Loucy (cell line): Measurements from ENCODE around the gene SIL1.
"Not testable (repeated sequence)": the region's sequence is repeated elsewhere in the genome, so short reads cannot be mapped to it uniquely, and the experiment has no call there.

Experiments
- H2AFZ ChIP-seq: fragments of 200-600 bp; sonication (generic); 2 replicates; pipeline ENCODE4 v1.6.0; 2016; ENCODE audit warnings: antibody characterized with exemption, mild to moderate bottlenecking, low read length, moderate library complexity
- H3F3A ChIP-seq: fragments of 200-600 bp; 2 replicates; pipeline ENCODE4 v1.6.0; 2016; ENCODE audit warnings: antibody characterized with exemption, low read depth, mild to moderate bottlenecking
- H3K27me3 ChIP-seq: fragments of 200-600 bp; sonication (generic); 2 replicates; pipeline ENCODE4 v1.6.1; 2014; ENCODE audit warnings: low read length, mild to moderate bottlenecking; ENCODE audit not compliant: insufficient read depth, poor library complexity, severe bottlenecking
- H3K36me3 ChIP-seq: fragments of 200-600 bp; sonication (generic); 2 replicates; pipeline ENCODE4 v1.6.1; 2016; ENCODE audit warnings: low read length; ENCODE audit not compliant: insufficient read depth
- H3K4me1 ChIP-seq: fragments of 200-600 bp; sonication (generic); 2 replicates; pipeline ENCODE4 v1.5.1; 2014; ENCODE audit warnings: low read length, mild to moderate bottlenecking; ENCODE audit not compliant: insufficient read depth, poor library complexity, severe bottlenecking
- H3K4me2 ChIP-seq: fragments of 200-600 bp; sonication (generic); 2 replicates; pipeline ENCODE4 v1.6.0; 2014; ENCODE audit warnings: antibody characterized with exemption, low read length, low read depth, mild to moderate bottlenecking; ENCODE audit not compliant: poor library complexity, severe bottlenecking
- H3K4me3 ChIP-seq: fragments of 200-600 bp; sonication (generic); 2 replicates; pipeline ENCODE4 v1.5.1; 2014; ENCODE audit warnings: low read length, mild to moderate bottlenecking, mixed read lengths; ENCODE audit not compliant: poor library complexity, severe bottlenecking
- H3K79me2 ChIP-seq: fragments of 200-600 bp; sonication (generic); 2 replicates; pipeline ENCODE4 v1.6.1; 2014; ENCODE audit warnings: low read length; ENCODE audit not compliant: insufficient read depth
- H3K9ac ChIP-seq: fragments of 200-600 bp; sonication (generic); 2 replicates; pipeline ENCODE4 v1.6.0; 2014; ENCODE audit warnings: mild to moderate bottlenecking, low read depth, low read length, moderate library complexity; ENCODE audit not compliant: poor library complexity, severe bottlenecking
- H3K9me2 ChIP-seq: fragments of 200-600 bp; sonication (generic); replicated peaks from 2 replicates; pipeline ENCODE4 v1.6.1; 2016; ENCODE audit warnings: low read depth, low read length, mixed read lengths
- H3K9me3 ChIP-seq: fragments of 200-600 bp; sonication (generic); 2 replicates; pipeline ENCODE4 v1.6.1; 2014; ENCODE audit warnings: mild to moderate bottlenecking, antibody characterized with exemption, low read length, low read depth; ENCODE audit not compliant: insufficient read depth
- H4K20me1 ChIP-seq: fragments of 200-600 bp; sonication (generic); 2 replicates; pipeline ENCODE4 v1.6.0; 2014; ENCODE audit warnings: antibody characterized with exemption, low read length, mild to moderate bottlenecking; ENCODE audit not compliant: insufficient read depth, poor library complexity, severe bottlenecking
- EZH2phosphoT487 ChIP-seq: fragments of 200-600 bp; IDR thresholded peaks from 2 replicates; pipeline ENCODE4 v1.6.1; 2018; ENCODE audit warnings: antibody characterized with exemption, mild to moderate bottlenecking, moderate library complexity, borderline replicate concordance
- TF ChIP-seq, protein P1 (sequence below): fragments of 200-600 bp; sonication (generic); conservative IDR thresholded peaks from 2 replicates; pipeline ENCODE4 v1.5.1; 2014; ENCODE audit warnings: mild to moderate bottlenecking, antibody characterized with exemption, low read length

Gene SIL1

GRCh38 chr5:139040081-139040480, 158.1 kb downstream of the SIL1 start:
- Histone ChIP-seq H3K9me2 (no peaks in the 10 kb centered on the region), H2AFZ (no peak overlapping the region), H4K20me1 (no peaks in the 10 kb centered on the region), H3K4me2 (no peak overlapping the region), H3K36me3 (no peaks in the 10 kb centered on the region), H3K27me3 (no peaks in the 10 kb centered on the region), H3K9me3 (no peaks in the 10 kb centered on the region), H3F3A (no peaks in the 10 kb centered on the region), H3K4me1 (no peaks in the 10 kb centered on the region), H3K9ac (no peak overlapping the region), H3K4me3 (no peak overlapping the region), H3K79me2 (no peaks in the 10 kb centered on the region)
- no peak for TF ChIP-seq EZH2phosphoT487
- TF ChIP-seq, protein P1, sequence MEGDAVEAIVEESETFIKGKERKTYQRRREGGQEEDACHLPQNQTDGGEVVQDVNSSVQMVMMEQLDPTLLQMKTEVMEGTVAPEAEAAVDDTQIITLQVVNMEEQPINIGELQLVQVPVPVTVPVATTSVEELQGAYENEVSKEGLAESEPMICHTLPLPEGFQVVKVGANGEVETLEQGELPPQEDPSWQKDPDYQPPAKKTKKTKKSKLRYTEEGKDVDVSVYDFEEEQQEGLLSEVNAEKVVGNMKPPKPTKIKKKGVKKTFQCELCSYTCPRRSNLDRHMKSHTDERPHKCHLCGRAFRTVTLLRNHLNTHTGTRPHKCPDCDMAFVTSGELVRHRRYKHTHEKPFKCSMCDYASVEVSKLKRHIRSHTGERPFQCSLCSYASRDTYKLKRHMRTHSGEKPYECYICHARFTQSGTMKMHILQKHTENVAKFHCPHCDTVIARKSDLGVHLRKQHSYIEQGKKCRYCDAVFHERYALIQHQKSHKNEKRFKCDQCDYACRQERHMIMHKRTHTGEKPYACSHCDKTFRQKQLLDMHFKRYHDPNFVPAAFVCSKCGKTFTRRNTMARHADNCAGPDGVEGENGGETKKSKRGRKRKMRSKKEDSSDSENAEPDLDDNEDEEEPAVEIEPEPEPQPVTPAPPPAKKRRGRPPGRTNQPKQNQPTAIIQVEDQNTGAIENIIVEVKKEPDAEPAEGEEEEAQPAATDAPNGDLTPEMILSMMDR = no peak

DNA sequence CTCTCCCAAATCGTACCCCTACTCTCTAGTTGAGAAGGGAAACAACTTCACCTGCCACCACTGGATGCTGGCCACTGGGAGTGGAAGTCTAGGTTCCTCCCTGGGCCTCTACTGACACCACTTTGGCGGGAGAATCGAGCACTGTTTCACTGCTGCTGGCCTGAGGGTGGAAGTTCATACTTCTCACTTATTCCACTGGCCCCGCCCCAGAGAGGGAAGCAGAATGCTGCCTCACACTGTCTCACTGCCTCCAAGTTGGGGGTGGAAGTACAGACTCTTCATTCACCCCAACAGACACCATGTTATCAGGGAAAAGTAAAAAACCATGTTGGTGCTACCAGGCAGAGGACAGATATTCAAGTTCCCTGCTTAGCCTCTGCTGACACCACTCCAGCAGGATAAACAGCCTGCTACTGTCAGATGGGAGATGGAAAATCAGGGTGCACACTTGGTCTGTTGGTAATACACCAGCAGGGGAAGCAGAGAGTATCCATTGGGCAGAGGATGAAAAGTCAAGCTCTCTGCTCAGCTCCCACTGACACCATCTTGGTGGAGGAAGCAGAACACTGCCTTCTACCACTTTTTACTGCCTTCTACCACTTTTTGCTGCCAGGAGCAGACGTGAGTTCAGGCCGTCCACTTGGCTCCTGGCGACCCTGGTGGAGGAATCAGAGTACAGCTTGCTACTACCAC, 159.4 kb downstream of the SIL1 start:
- Histone ChIP-seq H3K9me3 (no peaks in the 10 kb centered on the region), H3K9ac (no peak overlapping the region), H3K9me2 (no peaks in the 10 kb centered on the region), H3K27me3 (no peaks in the 10 kb centered on the region), H2AFZ (no peak overlapping the region), H3F3A (no peaks in the 10 kb centered on the region), H4K20me1 (no peaks in the 10 kb centered on the region), H3K4me3 (no peak overlapping the region), H3K36me3 (no peaks in the 10 kb centered on the region), H3K4me1 (no peaks in the 10 kb centered on the region), H3K79me2 (no peaks in the 10 kb centered on the region), H3K4me2 (no peak overlapping the region)
- TF ChIP-seq, protein P1 = 0 out of 2 replicates have a peak, but pooled peaks have one; percentile 30
- TF ChIP-seq EZH2phosphoT487 = no peak

DNA sequence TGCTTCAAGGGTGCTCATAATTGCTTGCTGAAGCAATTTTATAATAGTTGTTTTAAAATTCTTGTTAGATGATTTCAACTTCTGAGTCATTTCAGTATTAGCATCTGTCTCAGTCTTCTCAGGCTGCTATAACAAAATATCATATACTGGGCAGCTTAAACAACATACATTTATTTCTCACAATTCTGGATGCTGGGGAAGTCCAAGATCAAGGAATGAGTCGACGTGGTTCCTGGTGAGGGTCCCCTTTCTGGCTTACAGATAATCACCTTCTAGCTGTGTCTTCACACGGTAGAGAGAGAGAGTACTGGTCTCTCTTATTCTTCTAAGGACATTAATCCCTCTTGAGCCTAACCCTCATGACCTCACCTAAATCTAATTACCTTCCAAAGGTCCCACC, 160.4 kb downstream of the SIL1 start:
- Histone ChIP-seq H2AFZ (no peak overlapping the region), H3F3A (no peaks in the 10 kb centered on the region), H3K79me2 (no peaks in the 10 kb centered on the region), H3K4me2 (no peak overlapping the region), H3K9me3 (no peaks in the 10 kb centered on the region), H3K9me2 (no peaks in the 10 kb centered on the region), H3K9ac (no peak overlapping the region), H3K36me3 (no peaks in the 10 kb centered on the region), H3K4me3 (no peak overlapping the region), H3K27me3 (no peaks in the 10 kb centered on the region), H4K20me1 (no peaks in the 10 kb centered on the region), H3K4me1 (no peaks in the 10 kb centered on the region)
- TF ChIP-seq, protein P1 = no peak
- TF ChIP-seq EZH2phosphoT487 = no peak

- not testable (repeated sequence) for H3K4me1 ChIP-seq, H3K4me2 ChIP-seq
These were observed 161.8 kb downstream of the SIL1 start for GRCh38 chr5:139036332-139036731.

More at GRCh38 chr5:139036332-139036731, 161.8 kb downstream of the SIL1 start:
- not testable (repeated sequence) for H3K9me2 ChIP-seq, H4K20me1 ChIP-seq, H3K9me3 ChIP-seq, H3K79me2 ChIP-seq, H3K27me3 ChIP-seq, H2AFZ ChIP-seq, H3K36me3 ChIP-seq, H3F3A ChIP-seq, H3K9ac ChIP-seq, H3K4me3 ChIP-seq
